ENCODE measurements around the gene OR6C75.

- no peak for TF ChIP-seq CTCF (conservative IDR thresholded peaks at IDR 0.05; ENCODE audit: low read depth in 2 of 2)
- TF ChIP-seq, protein P1, sequence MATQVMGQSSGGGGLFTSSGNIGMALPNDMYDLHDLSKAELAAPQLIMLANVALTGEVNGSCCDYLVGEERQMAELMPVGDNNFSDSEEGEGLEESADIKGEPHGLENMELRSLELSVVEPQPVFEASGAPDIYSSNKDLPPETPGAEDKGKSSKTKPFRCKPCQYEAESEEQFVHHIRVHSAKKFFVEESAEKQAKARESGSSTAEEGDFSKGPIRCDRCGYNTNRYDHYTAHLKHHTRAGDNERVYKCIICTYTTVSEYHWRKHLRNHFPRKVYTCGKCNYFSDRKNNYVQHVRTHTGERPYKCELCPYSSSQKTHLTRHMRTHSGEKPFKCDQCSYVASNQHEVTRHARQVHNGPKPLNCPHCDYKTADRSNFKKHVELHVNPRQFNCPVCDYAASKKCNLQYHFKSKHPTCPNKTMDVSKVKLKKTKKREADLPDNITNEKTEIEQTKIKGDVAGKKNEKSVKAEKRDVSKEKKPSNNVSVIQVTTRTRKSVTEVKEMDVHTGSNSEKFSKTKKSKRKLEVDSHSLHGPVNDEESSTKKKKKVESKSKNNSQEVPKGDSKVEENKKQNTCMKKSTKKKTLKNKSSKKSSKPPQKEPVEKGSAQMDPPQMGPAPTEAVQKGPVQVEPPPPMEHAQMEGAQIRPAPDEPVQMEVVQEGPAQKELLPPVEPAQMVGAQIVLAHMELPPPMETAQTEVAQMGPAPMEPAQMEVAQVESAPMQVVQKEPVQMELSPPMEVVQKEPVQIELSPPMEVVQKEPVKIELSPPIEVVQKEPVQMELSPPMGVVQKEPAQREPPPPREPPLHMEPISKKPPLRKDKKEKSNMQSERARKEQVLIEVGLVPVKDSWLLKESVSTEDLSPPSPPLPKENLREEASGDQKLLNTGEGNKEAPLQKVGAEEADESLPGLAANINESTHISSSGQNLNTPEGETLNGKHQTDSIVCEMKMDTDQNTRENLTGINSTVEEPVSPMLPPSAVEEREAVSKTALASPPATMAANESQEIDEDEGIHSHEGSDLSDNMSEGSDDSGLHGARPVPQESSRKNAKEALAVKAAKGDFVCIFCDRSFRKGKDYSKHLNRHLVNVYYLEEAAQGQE (IDR thresholded peaks at IDR 0.05; ENCODE audit: unreplicated experiment): no peak
- no peak for TF ChIP-seq POLR2AphosphoS5 (IDR thresholded peaks at IDR 0.05; ENCODE audit: low read depth)
- TF ChIP-seq STAT1 (IDR thresholded peaks at IDR 0.05; ENCODE audit: unreplicated experiment): no peak
- TF ChIP-seq ETS1 (IDR thresholded peaks at IDR 0.05): no peak
- no peak for TF ChIP-seq CREB1 (CRISPR knock-in tag; IDR thresholded peaks at IDR 0.05; ENCODE audit: low read depth)
- TF ChIP-seq EZH2phosphoT487 (IDR thresholded peaks at IDR 0.05; ENCODE audit: unreplicated experiment): no peak
- no peak for TF ChIP-seq EZH2 (IDR thresholded peaks at IDR 0.05; ENCODE audit: low read depth, unreplicated experiment)
These were observed at the start of gene OR6C75 for GRCh38 chr12:55362675-55363074.
